ENCODE measurements around the gene LYVE1. TPM values are rescaled to one million over a fixed set of nuclear protein-coding genes. Genes with fewer than 3 reads are reported as not detected.

The LYVE1 gene
- total and polyA plus RNA-seq, 2 donors (not counting 1 experiment from before 2014, with no cell fraction given): not detected

- intact Hi-C loops (cut with micrococcal nuclease): loop anchor here (5.0 kb wide), 1 partner anchor 43 kb away; no protein-coding TSS in a partner anchor
- peak; percentile 36 for ATAC-seq (ENCODE audit: low read depth)
- CTCF ChIA-PET: interaction anchor here (1.0 to 1.4 kb wide), 3 partner anchors 39 to 138 kb away, joined by 3 read pairs; partner anchors contain the start of gene RNF141
Observed at GRCh38 chr11:10579700-10580099, 11.2 kb upstream of the LYVE1 start.

More at GRCh38 chr11:10579700-10580099, 11.2 kb upstream of the LYVE1 start:
- no peaks in the 10 kb centered on the region for H3K27me3 ChIP-seq (replicated peaks in 1 of 4; ENCODE audit: control extremely low read depth in 1 of 4, control insufficient read depth in 3 of 4, insufficient read depth in 4 of 4, low read length in 3 of 4)
- no peaks in the 10 kb centered on the region for H3K9me3 Mint-ChIP-seq (ENCODE audit: insufficient read depth)
- peaks cover 55 to 67% of the 10 kb centered on the region in 2 donors for H3K4me1 ChIP-seq (ENCODE audit: control insufficient read depth in 2 of 2, insufficient read depth in 2 of 2, low read length in 2 of 2)
- DNase-seq: peak; percentile 39
- peaks cover 74% of the 10 kb centered on the region for H3K4me1 Mint-ChIP-seq
- TF ChIP-seq EZH2 (IDR thresholded peaks at IDR 0.05; ENCODE audit: borderline replicate concordance, insufficient read depth, low read depth, low read length, poor library complexity, severe bottlenecking): no peak
- TF ChIP-seq CTCF (IDR thresholded peaks at IDR 0.05): no peak
- H3K79me2 ChIP-seq (ENCODE audit: control insufficient read depth, insufficient read depth, low read length): no peaks in the 10 kb centered on the region
- no peaks in the 10 kb centered on the region for H4K20me1 ChIP-seq (ENCODE audit: control insufficient read depth, insufficient read depth, low read length, poor library complexity, severe bottlenecking)
- peak overlapping the region; percentile 67 for H3K4me3 Mint-ChIP-seq
- peaks cover 0 to 2% of the 10 kb centered on the region in 2 experiments for H3K36me3 ChIP-seq (replicated peaks in 1 of 2; ENCODE audit: control extremely low read depth in 1 of 2, control insufficient read depth in 1 of 2, extremely low read depth in 1 of 2, insufficient read depth in 2 of 2, low read length in 1 of 2)
- peak overlapping the region; percentile 59 for H3K4me2 ChIP-seq (replicated peaks; ENCODE audit: low read depth, low read length, poor library complexity, severe bottlenecking)
- POLR2A ChIA-PET: interaction anchor here (0.5 kb wide), 1 partner anchor 34 kb away, joined by 4 read pairs; no protein-coding TSS in a partner anchor
- no peak overlapping the region for H3K9ac ChIP-seq (ENCODE audit: low read length)
- H3K27me3 Mint-ChIP-seq: no peaks in the 10 kb centered on the region
- H3K27ac ChIP-seq (ENCODE audit: low read length in 2 of 2): peak overlapping the region in 1 of 2 donors; percentile 9
- H3K9me3 ChIP-seq (ENCODE audit: control extremely low read depth in 1 of 3, control insufficient read depth in 2 of 3, insufficient read depth in 1 of 3, low read length in 2 of 3): peaks cover 0 to 5% (median 0%) of the 10 kb centered on the region in 3 donors
- H3K27ac Mint-ChIP-seq: peak overlapping the region; percentile 66
- peak overlapping the region in 1 of 5 experiments; percentile 22 for H3K4me3 ChIP-seq (ENCODE audit: control extremely low read depth in 1 of 5, extremely low read depth in 1 of 5, insufficient read depth in 1 of 5, low read depth in 2 of 5, low read length in 4 of 5)
- WGBS (ENCODE audit: insufficient coverage): 53% methylated on average over 2 of the region's 3 CpGs
- H2AFZ ChIP-seq (ENCODE audit: insufficient read depth, low read depth, low read length, poor library complexity, severe bottlenecking): no peak overlapping the region

Data from B cell (primary cell).